A673 (cell line): ENCODE data around the gene FAM170B. TPM values are rescaled to one million over a fixed set of nuclear protein-coding genes. Genes with fewer than 3 reads are reported as not detected.

Source experiments
- BruUV-seq: library from RNA; stranded (reverse); fragments of 400-500 nt; replicated peaks from 2 replicates; lab custom pipeline; 2021; lab: Mats Ljungman, UMichigan
- CTCF ChIA-PET: fragments of 300-600 bp; sonication (Branson Sonifier 250); formaldehyde crosslinking; loops from one replicate; lab custom pipeline; 2022; ENCODE audit warnings: antibody characterized with exemption; lab: Charles Lee
- POLR2A ChIA-PET: fragments of 300-600 bp; sonication (Branson Sonifier 250); formaldehyde crosslinking; loops from one replicate; lab custom pipeline; 2022; ENCODE audit warnings: antibody characterized with exemption; ENCODE audit not compliant: low non-redundant PET; lab: Charles Lee
- DNase-seq: peaks from one replicate; pipeline ENCODE4 v3.0.0-alpha.2; 2015; ENCODE audit warnings: low spot score
- H3K27ac ChIP-seq: fragments of 200-600 bp; sonication (generic); 2 replicates; pipeline ENCODE4 v1.5.1; 2016; ENCODE audit warnings: mixed run types, low read depth, mild to moderate bottlenecking, mixed read lengths, antibody characterized with exemption, low read length; ENCODE audit not compliant: poor library complexity, severe bottlenecking
- H3K27me3 ChIP-seq: fragments of 200-600 bp; sonication (generic); replicated peaks from 2 replicates; pipeline ENCODE4 v1.6.1; 2017; ENCODE audit warnings: mixed run types, low read depth, mild to moderate bottlenecking, mixed read lengths, antibody characterized with exemption, low read length; ENCODE audit not compliant: insufficient read depth, poor library complexity
- H3K36me3 ChIP-seq: fragments of 200-600 bp; sonication (generic); 2 replicates; pipeline ENCODE4 v1.6.1; 2016; ENCODE audit warnings: mixed run types, mild to moderate bottlenecking, mixed read lengths, antibody characterized with exemption, low read length; ENCODE audit not compliant: insufficient read depth, poor library complexity, severe bottlenecking
- H3K4me1 ChIP-seq: fragments of 200-600 bp; sonication (generic); 2 replicates; pipeline ENCODE4 v1.6.1; 2017; ENCODE audit warnings: mixed run types, mild to moderate bottlenecking, mixed read lengths, antibody characterized with exemption, low read length; ENCODE audit not compliant: insufficient read depth, poor library complexity, severe bottlenecking
- H3K4me3 ChIP-seq: fragments of 200-600 bp; sonication (generic); 2 replicates; pipeline ENCODE4 v1.5.1; 2016; ENCODE audit warnings: low read depth, mixed run types, mild to moderate bottlenecking, mixed read lengths, low read length; ENCODE audit not compliant: poor library complexity, severe bottlenecking
- H3K9me3 ChIP-seq: fragments of 200-600 bp; sonication (generic); 2 replicates; pipeline ENCODE4 v1.6.1; 2016; ENCODE audit warnings: mixed run types, low read depth, mild to moderate bottlenecking, mixed read lengths, antibody characterized with exemption, low read length; ENCODE audit not compliant: poor library complexity, severe bottlenecking
- EZH2 ChIP-seq: fragments of 200-600 bp; sonication (generic); IDR thresholded peaks from 2 replicates; pipeline ENCODE4 v1.6.1; 2017; ENCODE audit warnings: borderline replicate concordance, low read depth, mild to moderate bottlenecking, mixed read lengths, antibody characterized with exemption, low read length; ENCODE audit not compliant: poor library complexity, severe bottlenecking
- intact Hi-C: fragments of 100-400 bp; cut with micrococcal nuclease; formaldehyde crosslinking; loops from one replicate; pipeline ENCODE4 v1.10.0; 2022; ENCODE audit not compliant: unreplicated experiment
- total RNA-seq: library from RNA; stranded (reverse); gene quantifications from 2 replicates; pipeline ENCODE4 v1.2.3, GENCODE V29; 2021
- TF ChIP-seq, protein P1 (sequence below): fragments of 300-800, 200-600 bp; sonication (generic); conservative IDR thresholded peaks from 2 replicates; pipeline ENCODE4 v1.5.1; 2017; ENCODE audit warnings: low read depth, mild to moderate bottlenecking, antibody characterized with exemption, low read length, moderate library complexity, mixed read lengths

The FAM170B gene
- total RNA-seq, 1 experiment from 2014 or later = not detected

DNA sequence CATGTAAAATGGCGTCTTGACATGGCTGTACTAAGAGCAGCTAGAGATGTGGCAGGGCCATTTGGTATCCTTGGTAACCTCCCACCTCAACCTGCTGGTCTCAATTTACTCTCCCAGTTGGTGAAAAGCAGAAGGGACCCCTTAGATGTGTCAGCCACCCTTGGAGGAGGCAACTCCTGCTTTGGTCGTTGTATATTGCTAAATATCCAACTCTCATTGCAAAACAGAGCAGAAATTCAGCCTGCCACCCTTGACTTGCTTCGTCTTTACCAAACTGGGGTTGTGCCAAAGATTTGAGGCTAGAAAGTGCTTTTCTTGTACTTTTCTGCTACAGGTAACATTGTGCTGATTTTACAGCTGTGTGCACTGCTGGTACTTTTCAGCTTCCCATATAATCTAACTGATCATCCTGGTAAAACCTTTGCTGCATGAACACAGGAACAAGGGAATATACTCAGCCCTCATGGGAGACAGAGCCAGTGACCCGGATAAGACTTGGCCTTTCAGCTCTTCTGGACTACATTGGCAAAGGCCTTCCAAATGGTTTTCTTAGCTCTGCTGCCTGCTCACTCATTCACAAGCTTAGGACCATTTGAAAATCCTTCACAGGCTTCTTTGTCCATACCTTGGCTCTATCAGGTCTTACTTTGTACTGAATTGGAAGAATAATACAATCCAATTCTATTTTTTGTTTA lies 16.3 kb downstream of the FAM170B start:
- peaks cover 45% of the 10 kb centered on the region for H3K27me3 ChIP-seq
- no peaks in the 10 kb centered on the region for H3K36me3 ChIP-seq
- no peaks in the 10 kb centered on the region for H3K4me1 ChIP-seq
- no TSS peak for BruUV-seq
- intact Hi-C loops = no loop called here
- ChIA-PET CTCF (no interaction called here), POLR2A (no interaction called here)
- H3K9me3 ChIP-seq = no peaks in the 10 kb centered on the region
- no peak for DNase-seq
- no peak overlapping the region for H3K4me3 ChIP-seq
- TF ChIP-seq, protein P1, sequence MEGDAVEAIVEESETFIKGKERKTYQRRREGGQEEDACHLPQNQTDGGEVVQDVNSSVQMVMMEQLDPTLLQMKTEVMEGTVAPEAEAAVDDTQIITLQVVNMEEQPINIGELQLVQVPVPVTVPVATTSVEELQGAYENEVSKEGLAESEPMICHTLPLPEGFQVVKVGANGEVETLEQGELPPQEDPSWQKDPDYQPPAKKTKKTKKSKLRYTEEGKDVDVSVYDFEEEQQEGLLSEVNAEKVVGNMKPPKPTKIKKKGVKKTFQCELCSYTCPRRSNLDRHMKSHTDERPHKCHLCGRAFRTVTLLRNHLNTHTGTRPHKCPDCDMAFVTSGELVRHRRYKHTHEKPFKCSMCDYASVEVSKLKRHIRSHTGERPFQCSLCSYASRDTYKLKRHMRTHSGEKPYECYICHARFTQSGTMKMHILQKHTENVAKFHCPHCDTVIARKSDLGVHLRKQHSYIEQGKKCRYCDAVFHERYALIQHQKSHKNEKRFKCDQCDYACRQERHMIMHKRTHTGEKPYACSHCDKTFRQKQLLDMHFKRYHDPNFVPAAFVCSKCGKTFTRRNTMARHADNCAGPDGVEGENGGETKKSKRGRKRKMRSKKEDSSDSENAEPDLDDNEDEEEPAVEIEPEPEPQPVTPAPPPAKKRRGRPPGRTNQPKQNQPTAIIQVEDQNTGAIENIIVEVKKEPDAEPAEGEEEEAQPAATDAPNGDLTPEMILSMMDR = no peak
- H3K27ac ChIP-seq = no peak overlapping the region

DNA sequence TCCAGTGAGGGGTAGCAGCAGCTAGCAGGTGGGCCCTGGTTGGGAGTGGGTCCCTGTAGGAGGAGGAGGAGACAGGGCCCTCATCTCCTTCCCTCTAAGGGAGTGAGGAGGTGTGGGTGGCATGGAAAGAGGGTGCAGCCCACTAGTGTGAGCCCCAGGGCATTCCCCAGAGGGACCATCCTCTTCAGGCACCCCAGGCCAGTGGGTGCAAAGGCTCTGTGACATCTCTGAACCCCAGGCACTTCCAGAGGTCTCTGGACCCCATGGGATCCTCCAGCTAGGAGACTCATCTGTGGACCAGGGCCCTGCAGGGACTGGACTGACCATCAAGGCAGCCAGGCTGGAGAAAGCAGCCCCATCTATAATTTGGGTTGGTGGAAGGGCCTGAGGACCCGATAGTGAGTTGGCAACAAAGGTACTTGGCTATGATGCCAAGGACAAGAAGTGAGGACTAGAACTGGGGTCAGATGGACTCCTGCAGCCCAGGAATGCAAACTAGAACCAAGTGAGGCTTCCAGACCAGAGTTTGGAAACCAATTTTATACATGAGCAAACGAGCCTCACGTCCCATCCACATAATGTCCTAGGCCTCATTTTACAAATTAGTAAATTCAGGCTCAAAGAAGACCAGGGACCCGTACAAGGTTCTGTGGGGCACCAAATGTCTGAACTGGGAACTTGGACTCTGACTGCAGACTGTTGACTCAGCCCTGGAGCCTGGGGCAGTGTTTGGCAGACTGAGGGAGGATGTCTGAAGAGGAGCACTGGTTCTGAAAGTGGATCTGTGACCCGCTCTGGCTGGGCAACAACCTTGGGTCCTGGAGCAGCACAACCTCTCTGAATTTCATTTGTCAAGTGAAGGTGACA lies 17.1 kb downstream of the FAM170B start:
- no peaks in the 10 kb centered on the region for H3K36me3 ChIP-seq
- H3K9me3 ChIP-seq = no peaks in the 10 kb centered on the region
- intact Hi-C loops = no loop called here
- no TSS peak for BruUV-seq
- no peak overlapping the region for H3K4me3 ChIP-seq
- H3K4me1 ChIP-seq = no peaks in the 10 kb centered on the region
- POLR2A ChIA-PET = no interaction called here
- no peak for TF ChIP-seq EZH2
- TF ChIP-seq, protein P1 = no peak
- H3K27ac ChIP-seq = no peak overlapping the region
- CTCF ChIA-PET = no interaction called here
- H3K27me3 ChIP-seq = peaks cover 45% of the 10 kb centered on the region
- DNase-seq = no peak

DNA sequence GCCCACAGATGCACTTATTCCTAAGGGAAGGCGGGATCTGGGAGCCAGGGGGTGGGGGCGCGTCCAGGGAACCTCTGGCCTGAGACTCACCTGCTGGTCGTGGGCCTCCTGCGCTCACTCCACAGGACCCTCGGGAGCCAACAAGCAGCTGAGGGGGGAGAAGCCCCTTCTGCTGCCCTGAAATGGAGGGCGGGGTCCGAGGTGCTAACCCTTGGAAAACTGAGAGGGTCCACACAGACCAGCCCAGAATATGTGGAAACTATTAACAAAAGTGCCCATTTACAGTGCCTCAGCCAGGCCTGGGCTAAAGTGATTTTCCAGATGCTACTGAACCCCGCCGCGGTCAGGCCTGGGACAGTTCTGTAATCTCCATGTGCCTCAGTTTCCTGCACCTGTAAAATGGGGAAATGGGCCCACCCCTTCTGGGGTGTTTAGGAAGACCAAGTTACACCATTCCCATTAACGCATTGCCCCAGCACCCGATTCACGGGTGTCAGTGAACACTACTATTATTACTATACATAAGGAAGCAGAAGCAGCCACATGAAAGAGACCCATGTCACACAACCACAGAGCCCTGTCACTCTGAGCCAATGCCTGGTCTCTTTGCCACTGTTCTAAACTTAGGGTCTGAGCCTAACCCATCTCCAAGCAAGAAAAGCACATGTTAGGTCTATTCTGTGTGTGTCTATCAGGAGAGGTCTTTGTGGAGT lies 17.9 kb downstream of the FAM170B start:
- POLR2A ChIA-PET = no interaction called here
- CTCF ChIA-PET = no interaction called here
- intact Hi-C loops = no loop called here
- Histone ChIP-seq H3K36me3 (no peaks in the 10 kb centered on the region), H3K9me3 (no peaks in the 10 kb centered on the region), H3K4me3 (no peak overlapping the region), H3K27ac (no peak overlapping the region), H3K4me1 (no peaks in the 10 kb centered on the region), H3K27me3 (peaks cover 45% of the 10 kb centered on the region)
- DNase-seq = no peak
- TF ChIP-seq, protein P1 = no peak
- no peak for TF ChIP-seq EZH2
- BruUV-seq = no TSS peak
